PC-3 (cell line): ENCODE results near the gene TMEM181. TPM values are rescaled to one million over a fixed set of nuclear protein-coding genes. Genes with fewer than 3 reads are reported as not detected.

Experiments
- ATAC-seq: fragments of 200-7000 bp; cut with Tn5 transposase; 2 replicates; pipeline ENCODE4 v1.9.1; 2020; ENCODE audit warnings: mild to moderate bottlenecking, moderate library complexity
- BruUV-seq: library from RNA; stranded (reverse); fragments of 400-500 nt; replicated peaks from 2 replicates; lab custom pipeline; 2021; lab: Mats Ljungman, UMichigan
- CTCF ChIA-PET: fragments of 300-600 bp; sonication (Branson Sonifier 250); formaldehyde crosslinking; loops from one replicate; lab custom pipeline; 2022; ENCODE audit warnings: antibody characterized with exemption; lab: Charles Lee
- POLR2A ChIA-PET: fragments of 300-600 bp; sonication (Branson Sonifier 250); formaldehyde crosslinking; loops from one replicate; lab custom pipeline; 2022; ENCODE audit warnings: antibody characterized with exemption; ENCODE audit not compliant: unreplicated experiment; lab: Charles Lee
- DNase-seq: peaks from one replicate; pipeline ENCODE4 v3.0.0-alpha.2; 2015
- H2AFZ ChIP-seq: fragments of 300-600 bp; sonication (generic); 2 replicates; pipeline ENCODE4 v1.6.0; 2016; ENCODE audit warnings: antibody characterized with exemption, low read length
- H3F3A ChIP-seq: fragments of 300-600 bp; sonication (generic); one replicate; pipeline ENCODE4 v1.6.0; 2017; ENCODE audit warnings: antibody characterized with exemption, low read length, control low read depth, mild to moderate bottlenecking; ENCODE audit not compliant: unreplicated experiment
- H3K27ac ChIP-seq: fragments of 300-600 bp; sonication (generic); 2 replicates; pipeline ENCODE4 v1.5.1; 2016; ENCODE audit warnings: mild to moderate bottlenecking, low read length
- H3K27me3 ChIP-seq: fragments of 300-600 bp; sonication (generic); 2 replicates; pipeline ENCODE4 v1.6.1; 2016; ENCODE audit warnings: low read length, mixed read lengths
- H3K36me3 ChIP-seq: fragments of 300-600 bp; sonication (generic); 2 replicates; pipeline ENCODE4 v1.6.1; 2016; ENCODE audit warnings: low read depth, mixed run types, low read length, mixed read lengths
- H3K4me1 ChIP-seq: fragments of 300-600 bp; sonication (generic); 2 replicates; pipeline ENCODE4 v1.5.1; 2016; ENCODE audit warnings: low read length; ENCODE audit not compliant: insufficient read depth
- H3K4me2 ChIP-seq: fragments of 300-600 bp; sonication (generic); 2 replicates; pipeline ENCODE4 v1.6.0; 2016; ENCODE audit warnings: low read length
- H3K4me3 ChIP-seq: fragments of 300-600 bp; sonication (generic); 2 replicates; pipeline ENCODE4 v1.5.1; 2016; ENCODE audit warnings: mild to moderate bottlenecking, low read length, mixed read lengths
- H3K79me2 ChIP-seq: fragments of 300-600 bp; sonication (generic); 2 replicates; pipeline ENCODE4 v1.6.1; 2017; ENCODE audit warnings: low read length, mixed read lengths
- H3K9ac ChIP-seq: fragments of 300-600 bp; sonication (generic); 2 replicates; pipeline ENCODE4 v1.6.0; 2016; ENCODE audit warnings: mild to moderate bottlenecking, low read length
- H3K9me2 ChIP-seq: fragments of 300-600 bp; sonication (generic); replicated peaks from 2 replicates; pipeline ENCODE4 v1.6.1; 2016; ENCODE audit warnings: mixed run types, low read length, mixed read lengths
- H3K9me3 ChIP-seq: fragments of 300-600 bp; sonication (generic); 2 replicates; pipeline ENCODE4 v1.6.1; 2016; ENCODE audit warnings: low read length, mixed read lengths
- H4K20me1 ChIP-seq: fragments of 300-600 bp; sonication (generic); 2 replicates; pipeline ENCODE4 v1.6.1; 2016; ENCODE audit warnings: low read length, mixed read lengths
- EZH2 ChIP-seq: fragments of 300-600 bp; sonication (generic); IDR thresholded peaks from one replicate; pipeline ENCODE4 v1.6.1; 2017; ENCODE audit warnings: antibody characterized with exemption, mild to moderate bottlenecking, low read length; ENCODE audit not compliant: unreplicated experiment
- EZH2phosphoT487 ChIP-seq: fragments of 300-600 bp; sonication (generic); IDR thresholded peaks from 2 replicates; pipeline ENCODE4 v1.6.1; 2018; ENCODE audit warnings: mild to moderate bottlenecking, antibody characterized with exemption, low read length, borderline replicate concordance
- intact Hi-C: fragments of 100-400 bp; cut with micrococcal nuclease; formaldehyde crosslinking; loops from 2 replicates; pipeline ENCODE4 v1.9.0; 2023
- total RNA-seq: library from RNA; depleted of rRNA; stranded (reverse); fragments of >200 nt; gene quantifications from 2 replicates; pipeline ENCODE4 v1.2.3, GENCODE V29; 2014
- TF ChIP-seq, protein P1 (sequence below): fragments of 300-600 bp; sonication (generic); conservative IDR thresholded peaks from 2 replicates; pipeline ENCODE4 v1.5.1; 2017; ENCODE audit warnings: antibody characterized with exemption, low read depth, mild to moderate bottlenecking, low read length

Gene TMEM181
- total RNA-seq, 1 experiment from 2014 or later, result 13.7 TPM

DNA sequence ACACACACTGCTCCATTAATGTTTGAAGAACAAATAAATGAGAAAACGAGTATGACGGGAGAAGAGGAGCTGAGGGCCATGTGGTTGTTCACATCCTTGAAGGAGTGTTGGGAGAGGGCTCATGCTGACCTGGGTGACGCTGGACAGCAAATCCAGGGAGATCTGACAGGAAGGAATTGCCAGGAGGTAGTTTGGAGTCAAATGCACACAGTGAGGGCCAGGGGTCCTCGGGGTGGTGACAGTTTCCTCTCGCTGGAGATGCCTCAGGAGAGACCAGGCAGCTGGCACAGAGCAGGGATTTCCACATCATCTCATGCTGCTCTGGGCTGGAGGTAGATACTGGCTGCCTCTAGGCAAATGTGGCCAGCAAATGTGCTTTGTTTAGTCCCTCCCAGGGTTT is 2.0 kb upstream of the TMEM181 start:
- POLR2A ChIA-PET, result no interaction called here
- TF ChIP-seq, protein P1, sequence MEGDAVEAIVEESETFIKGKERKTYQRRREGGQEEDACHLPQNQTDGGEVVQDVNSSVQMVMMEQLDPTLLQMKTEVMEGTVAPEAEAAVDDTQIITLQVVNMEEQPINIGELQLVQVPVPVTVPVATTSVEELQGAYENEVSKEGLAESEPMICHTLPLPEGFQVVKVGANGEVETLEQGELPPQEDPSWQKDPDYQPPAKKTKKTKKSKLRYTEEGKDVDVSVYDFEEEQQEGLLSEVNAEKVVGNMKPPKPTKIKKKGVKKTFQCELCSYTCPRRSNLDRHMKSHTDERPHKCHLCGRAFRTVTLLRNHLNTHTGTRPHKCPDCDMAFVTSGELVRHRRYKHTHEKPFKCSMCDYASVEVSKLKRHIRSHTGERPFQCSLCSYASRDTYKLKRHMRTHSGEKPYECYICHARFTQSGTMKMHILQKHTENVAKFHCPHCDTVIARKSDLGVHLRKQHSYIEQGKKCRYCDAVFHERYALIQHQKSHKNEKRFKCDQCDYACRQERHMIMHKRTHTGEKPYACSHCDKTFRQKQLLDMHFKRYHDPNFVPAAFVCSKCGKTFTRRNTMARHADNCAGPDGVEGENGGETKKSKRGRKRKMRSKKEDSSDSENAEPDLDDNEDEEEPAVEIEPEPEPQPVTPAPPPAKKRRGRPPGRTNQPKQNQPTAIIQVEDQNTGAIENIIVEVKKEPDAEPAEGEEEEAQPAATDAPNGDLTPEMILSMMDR, result no peak
- no peak for TF ChIP-seq EZH2phosphoT487
- TF ChIP-seq EZH2, result no peak
- Histone ChIP-seq H3K4me2 (no peak overlapping the region), H2AFZ (no peak overlapping the region), H3K4me1 (peaks cover 22% of the 10 kb centered on the region), H3K36me3 (no peaks in the 10 kb centered on the region), H3K27ac (no peak overlapping the region), H3K4me3 (no peak overlapping the region), H4K20me1 (peaks cover 8% of the 10 kb centered on the region; the same call in 1 of the 2 replicates), H3F3A (no peaks in the 10 kb centered on the region), H3K9me2 (no peaks in the 10 kb centered on the region), H3K27me3 (no peaks in the 10 kb centered on the region), H3K9ac (no peak overlapping the region), H3K9me3 (no peaks in the 10 kb centered on the region), H3K79me2 (peaks cover 28% of the 10 kb centered on the region)
- DNase-seq, result no peak
- no peak for ATAC-seq
- CTCF ChIA-PET, result no interaction called here
- intact Hi-C loops, result no loop called here
- BruUV-seq, result no TSS peak

DNA sequence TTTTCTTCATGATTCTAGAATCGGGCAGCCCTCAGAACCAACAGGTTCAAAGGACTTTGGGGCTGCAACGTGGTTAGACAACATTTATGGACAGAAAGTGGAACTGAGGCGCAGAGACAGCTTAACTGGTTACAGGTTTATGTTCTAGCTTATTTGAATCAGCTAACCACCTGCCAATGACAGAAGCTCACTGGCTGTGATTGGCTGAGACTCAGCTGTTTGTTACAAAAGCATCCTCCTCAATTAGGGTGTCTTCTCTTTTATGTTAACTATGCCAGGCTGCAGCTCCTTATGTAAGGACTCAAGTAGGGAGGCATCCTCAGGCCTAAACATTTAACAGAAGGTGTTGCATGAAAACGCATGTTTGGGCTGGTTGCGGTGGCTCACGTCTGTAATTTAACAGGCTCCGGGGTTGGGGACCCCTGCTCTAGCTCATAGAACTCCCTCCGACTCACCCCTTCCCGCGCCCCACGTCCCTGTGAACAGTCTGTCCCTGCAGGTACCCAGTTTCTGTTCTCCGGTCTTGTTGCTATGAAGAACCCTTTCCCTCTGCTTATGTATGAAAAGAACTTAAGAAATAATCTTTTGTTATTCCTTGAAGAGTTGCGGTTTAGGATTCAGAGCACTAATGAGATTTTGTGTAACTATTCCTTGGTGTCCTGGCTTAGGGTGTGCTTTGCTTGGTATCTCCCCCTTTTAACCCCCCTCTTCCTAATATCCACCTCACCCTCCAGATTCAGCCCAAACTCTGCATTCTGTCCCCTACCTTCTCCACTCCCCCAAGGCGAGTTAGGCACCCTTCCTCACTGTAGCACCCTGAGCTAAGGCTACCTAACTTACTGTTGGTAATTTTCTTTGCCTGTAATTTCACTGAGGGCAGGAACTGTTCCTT is 1.2 kb upstream of the TMEM181 start:
- no peak overlapping the region for H3K4me3 ChIP-seq

More for the DNA sequence above, 1.2 kb upstream of the TMEM181 start:
- no peaks in the 10 kb centered on the region for H3K36me3 ChIP-seq
- intact Hi-C loops, result no loop called here
- H3K27me3 ChIP-seq, result no peaks in the 10 kb centered on the region
- TF ChIP-seq EZH2phosphoT487, result no peak
- TF ChIP-seq, protein P1, result no peak
- no peak for TF ChIP-seq EZH2
- peaks cover 30% of the 10 kb centered on the region for H3K4me1 ChIP-seq
- H3K4me2 ChIP-seq, result 0 out of 2 replicates have a peak overlapping the region, but pooled peaks have one; percentile 87
- H4K20me1 ChIP-seq, result peaks cover 9% of the 10 kb centered on the region; the same call in 1 of the 2 replicates
- BruUV-seq, result no TSS peak
- ATAC-seq (no peak), DNase-seq (no peak)
- H3F3A ChIP-seq, result no peaks in the 10 kb centered on the region
- H3K9me3 ChIP-seq, result no peaks in the 10 kb centered on the region
- ChIA-PET POLR2A (no interaction called here), CTCF (no interaction called here)
- peaks cover 36% of the 10 kb centered on the region for H3K79me2 ChIP-seq
- no peak overlapping the region for H3K27ac ChIP-seq
- H3K9ac ChIP-seq, result no peak overlapping the region
- 0 out of 2 replicates have a peak overlapping the region, but pooled peaks have one; percentile 94 for H2AFZ ChIP-seq
- H3K9me2 ChIP-seq, result no peaks in the 10 kb centered on the region
